HG02759 (cell line): Measurements from ENCODE around the gene CIROP.

Source experiments
- ATAC-seq: cut with Tn5 transposase; IDR thresholded peaks from one replicate; pipeline ENCODE4 v1.9.1; 2021; ENCODE audit warnings: mild to moderate bottlenecking, moderate library complexity; ENCODE audit not compliant: unreplicated experiment

CIROP gene

DNA sequence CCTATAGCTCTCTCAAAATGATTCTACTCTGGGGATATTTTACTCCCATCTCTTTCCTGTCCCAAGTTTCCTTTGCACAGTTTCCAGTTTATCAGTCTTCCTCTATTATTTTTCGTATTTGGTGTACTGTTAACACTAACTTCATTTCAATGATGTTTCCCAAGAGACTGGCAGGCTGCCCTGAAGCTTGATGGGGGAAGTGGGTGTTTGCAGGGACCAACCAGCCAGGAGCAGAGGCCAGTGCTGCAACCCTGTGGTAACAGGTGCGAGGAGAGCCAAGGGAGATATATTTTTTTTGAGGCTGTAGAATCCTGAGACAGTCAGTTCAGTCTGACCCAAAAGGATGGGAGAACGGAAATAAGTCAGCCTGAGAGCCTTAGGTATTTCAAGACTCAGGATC, 26.1 kb upstream of the CIROP start:
- ATAC-seq, result no peak

DNA sequence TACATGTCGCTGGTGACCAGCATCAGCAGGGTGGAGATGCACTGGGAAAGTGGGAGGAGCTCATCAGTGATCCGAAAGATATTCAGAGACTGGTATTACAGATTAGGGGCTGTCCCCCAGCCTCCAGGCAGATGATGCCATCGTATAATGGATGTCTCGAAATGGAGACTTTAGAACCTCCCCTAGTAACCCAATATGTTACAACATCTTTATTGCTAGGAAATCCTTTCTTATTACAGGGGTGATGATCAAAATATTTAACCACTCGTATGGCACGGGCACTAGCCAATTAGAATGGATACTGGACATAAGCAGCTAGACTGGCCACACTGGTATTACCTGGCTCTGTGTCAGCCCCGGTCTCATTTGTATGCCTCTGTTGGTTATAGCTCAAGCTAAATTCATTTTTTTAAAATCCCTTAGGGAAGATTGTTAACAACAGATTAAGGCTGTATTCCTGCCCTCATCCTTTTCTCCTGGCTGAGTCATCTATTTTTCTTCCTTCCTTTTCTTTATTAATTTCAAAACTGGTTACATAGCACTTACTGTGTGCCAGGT, 25.0 kb upstream of the CIROP start:
- ATAC-seq, result no peak

DNA sequence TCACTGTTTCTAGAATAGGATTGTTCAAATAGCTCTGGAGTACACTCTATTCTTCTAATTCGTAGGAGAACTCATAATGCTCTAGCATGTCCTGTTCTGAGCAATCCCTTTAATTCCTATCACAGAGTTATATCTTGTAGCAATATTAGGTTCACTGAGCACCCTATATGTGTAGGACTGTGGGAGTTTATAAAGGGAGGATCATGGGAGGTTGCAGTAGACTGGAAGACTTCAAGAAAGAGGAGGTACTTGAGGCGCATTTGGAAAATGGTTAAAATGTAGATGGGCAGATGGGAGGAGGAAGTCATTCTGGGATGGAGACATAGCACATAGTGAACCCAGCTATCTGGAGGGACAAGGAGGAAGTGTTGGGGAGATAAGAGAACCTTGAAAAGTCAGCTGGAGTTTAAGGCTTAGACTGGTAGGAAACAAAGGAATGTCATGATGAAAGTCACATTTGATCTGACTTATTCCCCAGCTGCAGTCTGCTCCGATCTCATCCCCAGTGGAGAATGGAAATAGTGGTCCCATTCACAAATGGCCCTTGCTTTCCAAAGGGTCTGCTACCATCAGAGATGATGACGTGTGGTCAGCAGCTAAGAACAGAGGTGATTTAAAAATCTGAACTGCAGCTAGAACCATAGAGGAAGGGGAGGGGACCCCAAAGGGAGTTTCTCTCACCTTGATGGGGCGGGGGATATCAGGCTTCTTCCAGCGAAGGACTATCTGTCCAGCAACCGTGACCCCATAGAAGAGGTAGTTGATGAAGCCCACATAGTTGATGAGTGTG, 24.4 kb upstream of the CIROP start:
- ATAC-seq, result no peak

DNA sequence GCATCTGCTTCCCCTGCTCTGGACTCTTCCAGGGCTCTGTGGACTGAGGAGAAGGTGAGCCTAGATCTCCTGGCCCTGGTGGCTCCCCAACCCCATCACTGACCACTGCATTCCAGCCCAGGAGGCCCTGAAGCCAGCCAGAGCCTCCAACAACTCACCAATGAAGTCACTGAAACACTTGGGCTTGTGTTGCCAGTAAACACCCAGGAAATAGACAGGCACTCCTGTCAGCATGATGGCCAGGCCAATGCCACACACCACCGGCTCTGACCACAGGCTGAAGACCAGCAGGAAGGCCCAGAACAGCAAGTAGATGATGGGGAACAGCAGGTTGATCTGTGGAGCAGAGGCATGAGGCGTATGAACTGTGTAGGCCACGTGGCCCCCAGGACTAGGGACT, 23.1 kb upstream of the CIROP start:
- no peak for ATAC-seq

DNA sequence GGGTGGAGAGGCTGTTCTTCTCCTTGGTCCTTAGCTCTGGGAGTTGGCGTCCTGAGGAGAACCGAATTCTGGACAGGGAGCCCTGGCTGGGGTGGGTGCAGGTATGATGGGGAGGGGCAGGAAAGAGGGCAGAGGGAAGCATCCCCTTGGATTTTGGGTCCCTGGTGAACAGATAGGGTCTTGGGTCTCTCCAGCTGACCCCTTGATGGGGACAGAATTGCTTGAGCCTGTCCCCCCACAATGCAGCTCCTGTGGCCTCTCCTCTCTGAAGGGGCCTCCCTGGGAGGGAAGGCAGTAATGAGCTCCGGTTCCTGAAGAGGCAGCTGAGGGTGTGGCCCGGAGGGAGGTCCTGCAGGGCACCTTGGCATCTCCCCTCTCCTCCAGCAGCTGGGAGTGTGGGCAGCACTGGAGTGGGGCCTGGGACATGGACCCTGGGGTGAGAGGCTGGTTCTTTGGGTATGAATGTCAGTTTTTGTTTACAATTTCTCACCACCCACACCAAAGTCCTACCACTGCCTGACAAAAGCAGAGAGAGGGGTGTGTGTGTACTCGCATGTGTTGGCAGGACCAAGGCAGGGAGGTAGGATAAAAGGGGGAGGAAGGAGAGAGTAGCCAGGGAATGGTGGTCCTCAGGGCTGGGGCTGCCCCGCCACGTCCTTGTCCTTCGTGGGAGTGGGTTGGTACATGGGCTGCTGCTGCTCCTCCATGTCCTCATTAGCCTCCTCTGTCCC, 21.9 kb upstream of the CIROP start:
- ATAC-seq, result no peak

DNA sequence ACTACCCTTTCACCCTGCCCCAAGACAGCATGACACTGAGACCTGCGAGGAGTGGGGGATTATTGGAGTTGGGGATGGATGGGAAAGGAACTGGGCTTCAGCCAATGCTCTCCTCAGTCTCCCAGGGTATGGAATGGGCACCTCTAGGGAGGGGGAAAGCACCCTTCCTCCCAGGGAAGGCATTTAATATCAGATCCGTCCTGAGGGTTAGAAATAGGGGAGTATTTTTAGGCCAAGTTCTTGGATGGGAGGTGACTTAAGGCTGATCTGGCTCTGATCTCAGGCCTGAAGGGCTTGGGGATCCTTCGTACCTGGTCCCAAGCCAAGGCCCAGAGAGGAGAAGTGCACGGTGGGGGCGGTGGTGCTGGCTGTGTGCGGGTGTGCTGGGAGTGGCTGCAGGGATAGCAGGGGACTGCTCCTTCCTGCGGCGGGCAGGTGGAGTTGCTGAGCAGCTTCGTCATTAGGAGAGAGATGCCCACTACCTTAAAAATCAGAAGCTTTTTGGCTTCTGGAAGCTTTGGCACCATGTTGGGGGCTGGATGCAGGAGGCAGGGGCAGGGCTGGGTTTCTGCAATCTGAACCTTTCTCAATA, 21.2 kb upstream of the CIROP start:
- ATAC-seq, result no peak

DNA sequence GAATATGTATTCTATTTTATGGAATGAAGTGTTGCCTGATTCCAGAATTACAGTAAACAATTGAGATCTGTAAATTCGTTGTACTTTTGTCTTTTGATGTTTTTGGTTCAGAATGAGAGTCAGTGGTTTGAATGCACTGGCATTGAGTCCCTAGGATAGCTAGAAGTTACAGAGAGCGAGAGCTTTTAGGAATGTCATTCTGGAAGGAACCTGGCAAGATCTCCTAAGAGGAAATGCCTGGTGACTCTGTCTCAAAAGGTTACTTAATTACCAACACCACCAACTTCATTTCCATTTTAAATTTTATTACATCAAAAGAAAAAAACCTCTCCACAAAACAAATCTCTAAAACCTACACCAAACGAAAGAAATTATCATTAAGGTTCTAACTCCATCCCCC, 20.2 kb upstream of the CIROP start:
- ATAC-seq, result no peak

DNA sequence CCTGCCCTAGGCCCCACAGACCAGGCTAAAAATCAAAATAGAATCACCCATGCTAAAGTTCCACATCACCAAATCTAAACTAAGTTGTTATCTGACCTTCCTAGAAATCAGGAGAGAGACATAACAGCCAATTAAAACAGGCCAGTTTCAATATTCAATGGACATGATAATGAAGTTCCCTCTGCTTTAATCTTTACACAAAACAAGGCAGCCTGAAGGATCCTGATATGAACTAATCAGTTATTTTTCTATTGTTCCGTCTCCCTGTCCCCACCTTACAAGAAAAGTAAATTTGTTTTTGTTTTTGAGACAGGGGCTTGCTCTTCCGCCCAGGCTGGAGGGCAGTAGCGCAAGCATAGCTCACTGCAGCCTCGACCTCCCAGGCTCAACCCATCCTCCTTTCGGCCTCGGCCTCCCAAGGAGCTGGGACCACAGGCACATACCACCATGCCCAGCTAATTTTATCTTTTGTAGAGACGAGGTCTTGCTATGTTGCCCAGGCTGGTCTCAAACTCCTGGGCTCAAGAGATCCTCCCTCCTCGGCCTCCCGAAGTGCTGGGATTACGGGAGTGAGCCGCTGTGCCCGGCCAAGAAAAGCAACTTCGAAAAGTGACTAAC, 19.7 kb upstream of the CIROP start:
- ATAC-seq, result no peak

DNA sequence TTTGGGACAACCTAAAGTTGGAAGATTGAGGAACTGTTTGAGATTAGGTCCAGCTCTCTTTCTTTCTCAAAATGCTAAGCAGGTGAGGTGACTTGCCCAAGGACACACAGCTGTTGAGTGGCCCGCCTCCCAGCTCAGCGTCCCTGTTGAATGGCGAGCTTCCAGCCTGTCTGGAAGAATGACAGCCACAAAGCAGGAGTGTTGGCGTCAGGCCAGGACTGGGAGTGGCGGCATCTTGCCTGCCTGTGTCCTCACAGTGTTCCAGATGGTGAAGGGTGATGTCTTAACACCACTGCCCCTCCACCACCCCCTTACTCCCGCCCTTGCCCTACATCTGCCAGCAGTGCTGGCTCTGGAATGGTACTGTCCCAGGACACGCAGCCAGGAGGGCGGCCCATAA, 18.6 kb upstream of the CIROP start:
- no peak for ATAC-seq

DNA sequence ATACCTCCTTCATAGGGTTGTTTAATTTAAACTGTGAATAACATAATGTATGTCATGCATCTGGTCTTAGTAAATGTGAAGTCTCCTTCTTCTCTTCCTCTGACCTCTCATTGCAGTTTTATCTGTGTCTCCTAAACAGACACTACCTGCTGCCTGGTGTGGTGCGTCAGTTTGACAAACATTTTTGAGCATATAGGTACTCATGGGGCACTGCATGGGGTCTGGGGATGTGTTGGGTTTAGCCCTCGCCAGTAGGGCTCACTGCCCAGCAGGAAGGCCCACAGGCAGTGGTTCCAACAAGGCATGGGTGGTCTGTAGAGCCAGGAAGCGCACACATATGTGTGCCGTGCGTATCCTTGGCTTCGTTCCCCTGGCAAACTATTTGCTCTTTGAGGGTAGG, 17.3 kb upstream of the CIROP start:
- ATAC-seq, result no peak

DNA sequence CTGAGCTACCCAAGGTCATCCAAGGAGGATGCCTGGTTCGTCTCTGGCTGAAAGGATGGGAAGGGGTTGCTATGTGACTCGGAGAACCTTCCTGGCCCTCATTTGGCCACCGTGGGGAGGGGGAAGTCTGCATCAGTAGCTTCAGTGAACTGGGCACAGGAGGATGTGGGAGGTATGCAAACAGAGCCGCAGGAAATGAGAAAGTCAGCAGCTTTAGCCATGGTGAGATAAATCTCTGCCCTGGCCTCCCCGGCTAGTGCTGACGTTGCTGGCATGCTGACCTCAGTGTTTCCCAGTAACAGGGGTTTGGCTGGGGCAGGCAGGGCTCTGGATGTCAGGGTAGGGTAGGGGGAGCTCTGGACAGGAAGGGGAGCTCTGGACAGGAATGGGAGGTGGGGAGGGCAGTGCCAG, 16.6 kb upstream of the CIROP start:
- ATAC-seq, result no peak

DNA sequence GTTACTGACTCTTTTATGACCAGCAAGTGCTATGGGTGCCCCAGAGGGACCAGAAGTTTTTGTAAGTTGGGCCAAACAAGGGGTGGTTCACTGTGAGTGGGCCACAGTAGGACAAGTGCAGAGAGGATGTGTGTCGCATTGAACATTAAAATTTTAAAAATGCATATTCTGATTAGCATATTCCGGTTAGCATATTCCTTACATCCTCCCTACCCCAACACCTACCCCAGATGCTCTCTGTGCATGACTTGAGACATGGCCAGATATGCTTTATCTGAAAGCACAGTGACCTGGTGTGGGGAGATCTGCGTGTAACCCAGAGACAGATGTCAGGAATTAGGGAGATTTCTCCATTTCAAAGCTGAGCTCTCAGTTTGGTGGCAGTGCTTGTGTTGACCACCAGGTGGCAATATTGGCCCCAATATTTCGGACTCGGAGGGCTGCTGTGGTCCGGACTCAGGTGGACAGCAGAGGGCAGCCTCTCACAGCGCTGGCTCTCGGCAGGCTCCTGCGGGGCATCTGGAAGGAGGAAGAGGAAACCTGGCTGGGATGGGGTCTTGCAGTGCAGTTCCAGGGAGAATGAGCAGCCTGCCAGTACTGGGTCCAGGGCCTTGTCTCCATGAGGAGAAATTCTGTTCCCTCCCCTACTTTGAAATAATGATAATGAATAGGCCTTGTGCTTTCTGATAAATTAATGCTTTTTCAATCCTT, 15.9 kb upstream of the CIROP start:
- peak; percentile 77 for ATAC-seq

DNA sequence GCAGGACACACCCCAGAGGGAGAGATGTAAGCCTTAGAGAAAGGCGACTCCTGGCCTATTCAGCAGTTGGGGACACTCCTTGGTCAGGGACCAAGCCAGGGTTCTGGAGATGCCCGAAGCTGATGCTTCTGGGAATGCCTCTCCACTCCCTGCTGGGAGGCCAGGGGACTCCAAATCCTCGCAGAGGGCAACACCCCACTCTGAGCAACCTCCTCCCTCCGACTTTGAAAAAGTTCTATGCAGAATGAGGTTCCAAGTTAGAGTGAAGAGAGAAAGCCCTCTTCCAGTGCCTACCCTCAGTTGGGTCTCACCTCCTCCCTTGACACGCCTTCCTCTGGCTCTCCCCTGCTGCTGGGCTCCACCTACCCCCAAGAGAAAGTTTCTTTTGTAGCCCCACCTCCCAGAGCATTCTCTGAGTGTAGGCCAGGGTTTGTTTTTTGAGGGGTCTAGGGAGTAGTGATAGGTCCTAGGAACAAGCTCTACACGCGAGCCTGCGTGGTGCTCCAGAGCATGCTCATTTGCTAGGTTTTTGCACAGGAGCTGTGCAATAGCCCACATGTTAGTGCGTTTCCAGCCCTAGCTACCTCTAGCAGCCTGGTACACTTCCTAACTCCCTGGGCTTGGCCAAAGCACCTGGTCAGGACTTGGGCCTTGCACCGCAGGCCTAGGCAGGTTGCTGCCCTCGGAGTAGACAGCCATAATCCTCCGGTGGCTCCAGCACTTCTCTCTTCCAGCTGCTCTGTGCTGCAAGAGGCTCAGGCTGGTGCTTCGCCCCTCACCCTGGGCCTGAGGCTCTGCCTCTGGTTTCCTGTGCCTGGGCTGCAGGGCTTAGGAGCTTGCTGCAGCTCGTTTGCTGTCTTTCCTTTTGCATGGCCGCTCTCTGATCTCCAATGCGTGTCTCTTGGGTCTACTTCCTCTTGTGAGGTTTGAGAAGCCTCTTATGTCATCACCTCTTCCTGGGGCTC, 14.9 kb upstream of the CIROP start:
- ATAC-seq, result no peak

DNA sequence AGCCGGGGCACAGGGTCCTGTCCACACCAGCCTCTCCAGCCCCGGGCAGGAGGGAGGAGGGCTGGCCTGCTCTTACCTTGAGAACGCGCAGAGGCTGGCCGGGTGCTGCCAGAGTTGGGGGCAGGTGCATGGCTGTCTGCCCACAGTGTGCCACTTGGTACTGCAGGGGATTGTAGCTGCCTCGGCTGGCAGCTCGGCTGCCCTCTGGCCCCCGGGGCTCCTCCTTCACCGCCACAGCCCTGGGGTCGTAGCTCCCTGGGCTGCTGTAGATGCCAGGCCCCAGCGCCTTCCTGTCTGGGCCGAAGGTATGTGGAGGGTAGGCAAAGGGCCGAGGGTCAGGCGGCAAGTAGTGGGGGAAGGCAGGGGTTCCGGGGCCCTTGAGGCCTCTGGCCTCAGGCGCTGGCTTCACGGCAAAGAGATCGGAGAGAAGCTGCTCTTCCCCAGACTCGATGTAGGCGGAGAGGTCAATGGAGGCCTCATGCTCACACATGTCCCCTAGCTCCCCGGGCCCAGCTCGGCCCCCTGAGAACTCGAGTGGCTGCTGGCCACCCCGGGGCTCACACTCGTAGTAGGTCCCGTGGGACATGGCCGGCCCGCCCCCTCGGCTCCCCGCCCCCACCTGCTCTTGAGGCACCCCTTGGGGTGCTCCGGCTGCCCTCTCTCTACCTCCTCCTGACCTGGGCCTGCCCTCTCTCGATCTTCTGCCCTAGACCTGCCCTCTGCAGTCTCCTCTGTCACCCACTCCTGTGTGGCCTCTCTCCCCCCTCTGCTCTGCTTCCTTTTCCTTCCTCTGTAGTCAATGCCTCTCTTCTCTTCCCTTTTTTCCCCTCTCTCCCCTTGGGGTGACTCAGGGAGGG, 13.9 kb upstream of the CIROP start, which contains the start of gene CEBPE:
Gene CEBPE, minus strand, starts transcription at position 750 of the 857 bp plus-strand sequence. Its CDS starts 164 bp downstream, at position 586.
- ATAC-seq, result no peak

DNA sequence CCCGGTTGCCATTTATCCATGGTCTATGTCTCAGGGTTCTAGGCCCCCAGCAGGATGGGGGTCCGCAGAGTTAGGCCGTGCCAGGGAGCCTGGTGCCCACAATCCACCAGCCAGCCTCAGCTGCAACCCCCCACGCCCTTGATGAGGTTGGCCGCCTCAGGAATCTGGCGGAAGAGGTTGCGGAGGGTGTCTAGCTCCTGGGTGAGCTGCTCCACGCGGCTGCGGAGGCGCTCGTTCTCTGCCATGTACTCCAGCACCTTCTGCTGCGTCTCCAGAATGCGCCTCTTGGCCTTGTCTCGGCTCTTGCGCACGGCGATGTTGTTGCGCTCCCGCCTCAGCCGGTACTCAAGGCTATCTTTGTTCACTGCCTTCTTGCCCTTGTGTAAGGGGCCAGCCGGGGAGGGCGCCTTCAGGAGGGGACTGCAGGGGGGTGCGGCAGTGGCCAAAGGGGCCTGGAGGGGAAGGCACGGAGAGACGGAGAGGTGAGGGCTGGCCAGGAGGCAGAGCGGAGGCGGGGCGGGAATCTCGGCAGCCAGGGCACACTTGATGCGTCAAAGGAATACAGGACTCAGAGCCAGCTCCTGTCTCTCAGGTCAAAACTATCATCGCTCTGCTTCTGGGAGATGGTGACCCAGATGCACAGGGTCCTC, 12.7 kb upstream of the CIROP start:
- ATAC-seq, result no peak

DNA sequence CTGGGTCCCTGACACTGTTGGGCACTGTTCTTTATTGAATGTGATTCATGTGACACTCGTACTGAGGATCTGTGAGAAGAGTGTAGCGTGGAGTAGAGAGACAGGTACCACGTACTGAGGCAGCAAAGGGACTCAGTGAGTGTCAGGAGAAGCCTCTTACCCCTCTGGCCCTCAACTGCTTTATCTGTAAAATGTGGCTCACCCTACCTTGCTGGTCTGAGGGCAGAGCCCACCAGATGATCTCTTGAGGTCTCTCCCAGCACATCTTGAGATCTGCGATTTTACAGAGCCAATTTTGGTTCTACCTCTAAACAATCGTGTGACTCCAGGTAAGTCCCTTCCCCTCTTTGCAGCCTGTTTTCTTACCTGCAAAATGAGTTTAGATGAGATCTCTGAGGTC, 11.1 kb upstream of the CIROP start:
- no peak for ATAC-seq

DNA sequence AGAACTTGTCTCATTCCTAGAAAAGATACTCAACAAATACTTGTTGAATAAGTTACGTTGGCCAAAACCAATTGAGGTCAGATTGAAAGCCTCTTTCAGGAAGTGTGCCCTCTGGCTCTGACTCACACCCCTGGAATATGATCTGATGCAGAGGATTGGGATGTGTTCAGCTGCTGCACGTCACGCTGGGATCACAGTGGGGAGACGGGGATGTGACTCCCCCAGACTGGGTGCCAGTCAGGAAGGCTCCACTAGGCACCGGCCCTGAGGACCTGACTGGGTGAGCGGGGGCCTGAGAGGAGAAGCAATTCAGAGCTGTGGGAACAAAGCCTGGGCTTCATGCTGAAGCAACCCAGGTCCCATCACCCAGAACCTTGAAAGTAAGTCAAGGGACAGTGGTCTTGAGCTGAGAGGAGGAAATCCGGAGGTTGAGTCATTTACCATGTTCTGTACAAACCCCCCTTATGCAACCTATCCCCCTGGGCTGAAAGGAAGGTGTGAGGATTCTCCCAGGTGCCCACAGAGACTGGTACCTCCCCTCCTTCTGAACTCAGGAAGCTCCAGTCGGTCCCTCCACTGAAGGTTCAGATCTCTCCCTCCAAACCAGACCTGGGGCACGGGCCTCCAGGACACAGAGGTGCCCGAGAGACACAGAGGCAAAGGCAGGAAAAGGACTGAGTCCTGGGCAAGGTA, 10.4 kb upstream of the CIROP start:
- ATAC-seq, result no peak

DNA sequence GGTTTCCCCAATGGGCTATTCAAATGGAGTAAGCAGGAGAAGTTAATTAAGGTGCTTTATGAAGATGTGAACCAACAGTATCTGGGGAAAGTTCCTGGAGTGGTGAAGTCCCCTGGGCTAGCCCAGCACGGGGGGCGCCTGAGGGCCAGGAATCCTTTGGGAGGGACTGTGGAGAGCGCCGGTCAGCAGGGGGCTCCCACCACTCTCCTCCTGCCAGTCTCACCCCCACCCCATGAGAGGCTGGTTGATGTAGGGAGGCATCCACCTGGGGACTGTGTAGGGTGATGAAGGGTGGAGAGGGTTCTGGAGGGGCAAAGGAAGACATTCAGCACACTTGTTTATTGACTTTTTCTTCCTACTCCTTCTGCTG, 9.9 kb upstream of the CIROP start:
- ATAC-seq, result no peak
